ENCODE results near the gene ADGRL3.
"Not testable (repeated sequence)": the region's sequence is repeated elsewhere in the genome, so short reads cannot be mapped to it uniquely, and the experiment has no call there.

Gene ADGRL3

DNA sequence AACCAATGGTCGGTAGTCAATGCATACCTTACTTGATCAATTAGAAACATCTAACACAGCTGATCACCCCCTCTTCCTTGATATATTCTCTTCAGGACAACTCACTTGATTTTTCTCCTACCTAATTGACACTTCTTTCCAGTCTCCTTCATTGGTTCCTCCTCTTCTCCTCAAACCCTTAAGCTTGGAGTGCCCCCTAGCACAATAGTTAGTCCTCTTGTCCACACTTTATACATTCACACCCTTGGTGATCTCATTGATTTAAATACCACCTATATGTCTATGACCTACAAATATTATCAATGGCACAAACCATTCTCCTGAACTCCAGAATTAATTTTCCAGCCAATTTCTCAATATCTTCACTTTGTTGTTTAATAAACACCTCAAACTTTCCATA, 724.0 kb downstream of the ADGRL3 start:
- DNase-seq: no peak

DNA sequence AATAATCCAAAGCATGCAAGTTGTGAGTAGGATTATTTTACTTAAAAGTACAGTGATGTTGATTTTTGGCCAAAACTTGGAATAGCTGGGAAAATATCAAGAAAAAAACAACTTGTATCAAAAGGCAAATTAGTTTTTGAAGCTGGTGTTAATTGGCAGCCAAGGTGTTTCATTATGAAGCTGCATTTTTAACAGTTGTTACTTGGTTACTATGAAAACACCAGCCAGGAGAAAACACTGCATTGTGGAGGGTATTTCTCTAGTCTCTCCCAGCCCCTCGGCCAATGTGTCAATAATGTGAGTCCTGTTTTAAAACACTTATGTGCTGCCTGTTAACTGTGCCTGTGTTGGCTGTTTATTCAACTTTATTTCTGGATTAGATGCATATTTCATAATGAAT, 733.4 kb downstream of the ADGRL3 start:
- no peak for DNase-seq

DNA sequence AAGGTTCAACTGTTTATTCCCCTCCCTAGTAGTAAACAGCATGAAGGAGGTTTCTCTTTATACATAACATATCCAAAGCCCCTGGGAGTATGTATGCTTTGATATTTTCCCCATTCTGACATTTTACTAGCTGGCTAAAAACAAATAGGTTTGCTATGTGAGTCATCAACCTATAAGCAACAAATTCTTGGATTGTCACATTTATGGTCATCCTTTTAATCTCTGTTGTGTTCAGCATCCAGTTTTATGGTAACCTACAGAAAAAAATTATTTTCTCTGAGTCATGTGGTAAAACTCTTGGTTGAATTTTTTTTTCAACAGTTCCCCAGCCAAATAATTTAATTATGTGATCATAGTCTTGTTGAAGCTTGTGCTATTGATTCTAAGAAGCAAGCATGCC, 734.1 kb downstream of the ADGRL3 start:
- no peak for DNase-seq

DNA sequence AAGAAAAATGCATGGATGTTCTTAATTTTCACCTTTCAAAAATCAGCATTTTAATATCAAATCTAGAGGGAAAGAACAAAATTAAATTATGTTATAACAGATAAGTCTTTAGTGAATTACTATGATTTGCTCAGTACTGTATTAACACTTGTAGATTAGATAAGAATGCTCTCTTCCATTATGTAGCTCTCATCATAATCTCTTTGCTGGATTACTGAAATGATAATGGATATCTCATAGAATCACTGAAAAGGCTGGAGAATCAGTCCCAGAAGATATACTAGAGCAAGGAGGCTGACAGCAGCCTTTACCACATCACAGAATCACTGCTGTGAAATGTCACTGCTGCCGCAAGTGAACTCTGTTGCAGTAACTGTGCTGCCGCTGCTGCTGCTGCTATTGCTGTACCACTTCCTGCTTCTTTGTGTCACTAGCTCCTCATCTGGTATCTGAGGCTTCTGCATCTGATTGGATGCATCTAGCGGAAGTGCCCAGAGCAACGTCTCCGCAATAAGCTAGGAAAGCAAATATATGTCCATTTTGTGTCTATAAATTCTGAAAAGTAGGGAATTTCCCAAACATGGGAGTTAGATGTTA, 738.2 kb downstream of the ADGRL3 start:
- no peak for DNase-seq

DNA sequence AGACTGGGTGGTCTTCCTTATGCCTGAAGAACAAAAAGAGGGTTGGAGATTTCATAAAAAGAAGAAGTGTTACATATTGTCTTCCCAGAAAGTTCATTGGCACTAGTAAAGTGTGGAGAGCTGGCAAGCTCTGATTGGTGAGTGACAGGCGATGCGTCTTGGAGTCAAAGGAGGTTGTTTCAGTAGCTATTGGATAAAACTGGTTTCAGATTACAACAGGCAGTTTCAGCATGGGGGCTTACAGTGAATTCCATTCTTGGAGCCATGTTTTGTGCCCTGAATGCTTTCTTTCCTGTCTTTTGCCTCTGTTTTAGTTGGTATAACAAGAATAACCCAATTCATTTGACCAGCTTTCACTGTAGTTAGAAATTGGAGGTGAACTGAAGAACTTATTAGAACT, 750.5 kb downstream of the ADGRL3 start:
- no peak for DNase-seq

DNA sequence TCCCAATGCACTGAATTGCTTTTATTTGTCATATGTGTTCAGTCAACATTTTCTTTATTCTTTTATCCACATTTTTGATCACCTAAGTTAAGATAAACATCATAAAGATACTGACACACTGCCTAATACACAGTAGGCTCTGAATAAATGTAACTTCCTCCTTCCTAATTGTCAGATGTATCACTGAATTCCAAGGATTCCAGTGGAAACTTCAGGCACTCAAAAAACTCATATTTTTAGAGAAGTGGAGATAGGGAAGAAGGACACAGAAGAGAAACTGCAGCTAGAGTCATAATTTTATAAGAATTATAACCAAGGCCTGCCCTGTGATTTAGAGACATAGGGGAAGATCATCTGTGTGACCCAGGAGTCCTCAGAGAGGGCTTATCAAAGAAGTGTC, 753.3 kb downstream of the ADGRL3 start:
- DNase-seq: no peak

DNA sequence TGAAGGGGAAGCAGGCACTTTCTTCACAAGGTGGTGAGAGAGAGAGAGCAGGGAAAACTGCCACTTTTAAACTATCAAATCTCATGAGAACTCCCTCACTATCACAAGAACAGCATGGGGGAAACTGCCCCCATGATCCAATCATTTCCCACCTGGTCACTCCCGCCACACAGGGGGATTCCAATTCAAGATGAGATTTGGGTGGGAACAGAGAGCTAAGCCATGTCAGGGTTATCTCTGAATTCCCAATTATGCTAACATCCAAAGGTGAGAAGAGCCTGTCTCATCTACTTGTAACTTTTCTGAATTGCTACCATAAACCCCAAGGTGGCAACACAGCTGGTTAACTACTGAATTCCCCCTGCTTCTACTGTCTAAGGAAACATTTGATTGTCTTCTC, 758.5 kb downstream of the ADGRL3 start:
- no peak for DNase-seq

DNA sequence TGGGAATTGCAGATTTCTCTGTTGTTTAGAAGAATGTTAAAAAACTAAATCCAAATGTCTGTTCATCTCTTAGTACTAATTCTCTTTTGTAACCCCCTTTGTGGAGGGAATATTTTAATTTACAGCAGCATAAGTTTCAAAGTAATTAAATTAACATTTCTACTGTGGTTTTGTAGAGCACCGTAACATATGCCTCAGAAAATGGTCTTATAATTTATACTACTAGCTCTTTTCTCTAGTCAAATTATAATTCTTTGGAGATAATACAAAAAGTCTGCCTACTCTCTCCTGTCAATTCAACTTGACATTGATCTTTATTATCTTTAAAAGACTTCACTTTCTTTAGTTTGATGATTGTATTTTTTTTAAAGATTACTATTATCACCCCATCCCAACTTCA, 759.0 kb downstream of the ADGRL3 start:
- DNase-seq: no peak

DNA sequence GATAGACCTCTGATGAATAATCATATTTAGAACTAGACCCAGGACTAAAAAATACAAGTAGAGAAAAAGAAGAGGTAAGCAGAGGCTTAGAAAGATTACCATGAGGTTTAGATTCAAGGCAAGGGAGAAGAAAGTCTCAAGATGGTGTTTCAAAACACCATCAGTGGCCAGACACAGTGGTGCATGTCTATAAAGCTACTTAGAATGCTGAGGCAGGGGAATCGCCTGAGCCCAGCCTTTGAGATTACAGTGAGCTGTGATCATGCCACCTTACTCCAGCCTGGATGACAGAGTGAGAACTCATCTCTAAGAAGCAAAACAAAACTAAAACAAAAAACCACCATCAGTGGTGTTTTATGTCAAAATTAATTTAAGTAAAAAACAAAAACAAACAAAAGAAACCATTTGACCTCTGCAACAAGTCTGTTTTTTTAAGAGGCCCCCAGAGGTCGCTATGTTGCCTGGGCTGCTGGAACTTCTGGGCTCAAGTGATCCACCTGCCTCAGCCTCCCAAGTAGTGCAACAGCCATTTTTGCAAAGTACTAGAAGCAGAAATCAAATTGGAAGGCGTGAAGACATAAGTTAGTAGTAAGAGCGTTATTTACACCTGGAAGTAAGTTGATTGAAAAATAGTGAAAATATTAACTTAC, 784.3 kb downstream of the ADGRL3 start:
- DNase-seq: no peak

DNA sequence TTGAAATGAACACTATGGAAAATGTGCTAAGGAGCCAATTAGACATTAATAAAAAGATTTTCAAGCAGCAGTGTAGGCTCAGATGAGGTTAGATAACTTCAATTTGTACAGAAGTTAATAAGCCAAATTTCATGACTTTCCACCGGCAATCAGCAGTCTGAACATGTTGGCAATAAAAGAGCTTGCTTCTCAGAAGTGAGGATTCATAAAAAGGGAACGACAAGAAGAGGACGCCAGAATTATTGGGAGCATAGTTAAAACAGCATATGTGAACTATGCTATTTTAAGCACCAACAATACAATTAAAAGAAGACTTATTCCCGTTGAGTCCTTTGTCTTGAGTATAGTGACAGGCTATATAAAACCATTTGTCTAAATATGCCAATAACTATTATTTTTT, 785.3 kb downstream of the ADGRL3 start:
- no peak for DNase-seq

DNA sequence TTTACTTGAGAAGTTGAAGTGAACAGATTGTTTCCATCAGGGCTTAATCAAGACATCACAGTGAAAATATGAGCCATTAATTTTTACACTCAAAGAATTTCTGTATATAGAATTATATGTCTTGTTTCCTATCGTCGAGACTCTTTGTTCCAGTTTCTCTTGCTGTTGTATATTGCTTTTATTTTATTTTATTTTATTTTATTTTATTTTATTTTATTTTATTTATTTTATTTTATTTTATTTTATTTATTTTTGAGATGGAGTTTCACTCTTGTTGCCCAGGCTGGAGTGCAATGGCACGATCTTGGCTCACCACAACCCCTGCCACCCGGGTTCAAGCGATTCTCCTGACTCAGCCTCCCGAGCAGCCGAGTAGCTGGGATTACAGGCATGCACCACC, 786.8 kb downstream of the ADGRL3 start:
- DNase-seq: not testable (repeated sequence)

DNA sequence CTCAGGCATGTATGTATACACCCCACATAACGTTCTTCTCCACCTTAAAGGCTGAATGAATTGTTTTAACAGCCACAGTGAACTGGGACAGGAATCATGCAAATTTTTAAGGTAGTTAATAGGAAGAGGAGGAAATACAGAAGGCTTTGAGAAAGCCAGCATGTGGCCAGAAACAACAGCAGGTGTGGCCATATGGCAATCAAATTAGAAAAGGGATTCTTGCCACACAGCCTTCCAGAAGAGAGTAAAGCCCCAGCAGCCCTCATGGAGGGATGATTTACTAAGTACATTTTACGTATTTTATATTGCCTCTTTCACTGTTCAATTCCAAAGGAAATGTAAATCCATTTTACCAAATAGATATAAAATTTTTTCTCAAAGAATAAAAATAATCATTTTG, 792.2 kb downstream of the ADGRL3 start:
- no peak for DNase-seq

DNA sequence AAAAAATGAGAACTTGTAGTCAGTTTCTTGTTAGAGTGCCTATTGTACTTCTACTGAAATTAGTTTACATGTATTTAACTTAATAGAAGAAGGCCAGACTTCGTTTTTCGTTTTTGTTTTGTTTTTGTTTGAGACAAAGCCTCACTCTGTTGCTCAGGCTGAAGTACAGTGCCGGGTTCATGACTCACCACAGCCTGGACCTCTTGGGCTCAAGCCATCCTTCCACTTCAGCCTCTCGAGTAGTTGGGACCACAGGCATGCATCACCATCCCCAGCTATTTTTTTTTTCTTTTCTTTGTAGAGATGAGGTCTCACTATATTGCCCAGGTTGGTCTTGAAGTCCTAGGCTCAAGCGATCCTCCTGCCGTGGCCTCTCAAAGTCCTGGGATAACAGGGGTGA, 793.9 kb downstream of the ADGRL3 start:
- DNase-seq: no peak

DNA sequence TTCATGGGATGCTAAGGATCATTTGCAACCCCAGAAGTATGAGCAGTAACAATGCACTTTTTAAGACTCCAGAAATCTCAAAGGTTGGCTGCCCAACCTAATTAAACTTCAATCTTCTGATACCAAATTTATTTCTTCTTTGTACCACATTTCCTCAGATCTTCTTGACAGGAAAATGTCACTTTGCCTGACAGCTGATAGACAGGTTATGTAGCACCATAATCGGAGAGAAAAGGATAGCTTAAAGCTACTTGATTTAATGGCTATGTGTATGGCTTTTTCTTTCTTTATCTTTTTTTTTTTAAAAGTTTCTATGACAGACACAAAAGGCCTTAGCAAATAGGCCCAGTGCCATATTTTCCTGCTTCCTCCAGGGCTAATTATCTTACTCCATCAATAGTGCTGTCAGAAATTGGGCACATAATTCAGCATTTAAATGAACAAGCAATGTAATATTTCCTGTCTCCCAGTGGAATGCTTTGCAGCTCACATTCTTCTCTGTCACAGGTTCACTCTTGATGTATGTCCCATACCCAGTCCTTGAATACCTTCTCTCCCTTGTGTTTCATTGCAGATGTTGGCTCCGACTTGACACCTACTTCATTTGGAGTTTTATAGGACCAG, 795.7 kb downstream of the ADGRL3 start:
- DNase-seq: no peak

DNA sequence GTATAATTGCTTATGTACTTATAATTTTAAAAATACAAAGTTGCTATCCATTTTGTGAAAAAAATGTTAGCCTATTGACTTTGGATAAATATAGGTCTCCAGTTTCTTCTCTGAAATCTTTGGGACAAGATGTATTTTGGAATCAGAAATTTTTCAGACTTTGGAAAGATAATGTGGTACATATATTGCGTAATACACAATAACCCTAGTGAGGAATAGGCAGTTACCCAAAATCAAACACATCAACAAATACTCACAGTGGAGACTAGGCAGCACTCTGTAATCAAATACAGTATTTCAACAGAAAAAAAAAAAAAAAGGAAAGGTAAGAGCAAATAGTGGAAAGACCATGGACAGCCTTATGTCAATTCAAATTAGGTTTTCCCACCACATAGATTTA, 796.8 kb downstream of the ADGRL3 start:
- DNase-seq: no peak

DNA sequence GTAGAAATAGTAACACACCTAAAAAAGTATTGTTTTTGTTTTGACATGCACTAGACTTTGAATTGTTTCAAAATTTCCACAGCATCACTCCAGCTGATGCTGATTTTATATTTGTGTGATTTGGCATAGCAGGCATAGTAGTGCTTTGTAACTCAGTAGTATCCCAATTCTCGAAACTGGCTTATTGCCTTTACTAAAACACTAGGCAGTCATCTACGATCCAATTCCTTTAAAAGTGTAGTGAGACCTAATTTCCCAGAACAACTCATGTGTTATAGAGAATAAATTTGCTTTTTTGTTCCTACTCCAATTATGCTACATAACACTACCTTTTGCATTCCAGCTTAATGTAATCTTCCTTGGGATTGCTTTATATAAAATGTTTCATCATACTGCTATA, 797.7 kb downstream of the ADGRL3 start:
- DNase-seq: no peak

DNA sequence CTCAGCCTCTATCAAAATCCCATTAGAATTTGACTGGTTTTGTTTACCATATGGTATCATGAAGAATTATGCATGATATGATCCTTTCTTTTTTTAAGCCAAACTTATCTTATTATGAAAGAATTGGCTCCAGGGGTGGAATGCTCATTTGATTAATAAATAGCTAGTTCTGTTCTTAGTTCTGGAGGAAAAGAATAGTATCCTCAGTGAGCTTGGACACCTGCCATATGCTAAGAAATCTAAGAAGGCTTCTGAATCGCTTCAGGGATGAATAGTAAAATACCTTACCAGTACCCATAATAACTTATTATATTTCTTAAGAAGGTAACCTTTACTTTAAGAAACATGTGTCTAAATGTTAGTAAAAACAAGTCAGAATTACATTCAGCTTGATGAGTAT, 803.6 kb downstream of the ADGRL3 start:
- DNase-seq: no peak

DNA sequence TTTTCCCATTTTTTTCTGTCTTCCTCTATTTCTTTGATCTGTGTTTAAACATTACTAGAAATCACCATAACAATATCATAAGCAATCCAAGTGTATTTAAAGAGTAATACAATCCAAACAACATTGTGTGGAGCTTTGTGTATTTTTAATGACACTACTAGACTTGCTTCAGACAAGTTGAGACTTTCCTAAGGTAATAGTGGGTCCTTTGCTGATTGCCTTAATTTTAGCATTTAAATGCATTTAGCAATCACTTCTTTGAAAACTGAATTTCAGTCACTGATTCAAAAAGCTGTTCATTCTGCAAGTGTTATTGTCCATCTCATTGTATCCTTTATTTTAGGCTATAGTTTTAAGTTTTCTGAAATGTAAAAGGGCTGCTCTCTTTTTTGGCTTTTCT, 804.8 kb downstream of the ADGRL3 start:
- no peak for DNase-seq

DNA sequence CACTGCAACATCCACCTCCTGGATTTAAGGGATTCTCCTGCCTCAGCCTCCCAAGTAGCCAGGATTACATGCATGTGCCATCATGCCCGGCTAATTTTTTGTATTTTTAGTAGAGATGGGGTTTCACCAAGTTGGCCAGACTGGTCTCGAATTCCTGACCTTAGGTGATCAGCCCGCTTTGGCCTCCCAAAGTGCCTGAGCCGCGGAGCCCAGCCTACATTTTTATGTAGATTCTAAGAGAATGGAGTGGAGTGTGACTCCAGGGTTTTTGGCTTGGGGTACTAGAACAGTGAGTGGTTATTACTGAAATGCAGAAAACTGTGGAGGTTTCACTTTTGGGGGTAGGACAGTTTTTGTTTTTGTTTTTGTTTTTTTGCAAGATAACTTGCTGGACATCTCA, 806.0 kb downstream of the ADGRL3 start:
- no peak for DNase-seq

DNA sequence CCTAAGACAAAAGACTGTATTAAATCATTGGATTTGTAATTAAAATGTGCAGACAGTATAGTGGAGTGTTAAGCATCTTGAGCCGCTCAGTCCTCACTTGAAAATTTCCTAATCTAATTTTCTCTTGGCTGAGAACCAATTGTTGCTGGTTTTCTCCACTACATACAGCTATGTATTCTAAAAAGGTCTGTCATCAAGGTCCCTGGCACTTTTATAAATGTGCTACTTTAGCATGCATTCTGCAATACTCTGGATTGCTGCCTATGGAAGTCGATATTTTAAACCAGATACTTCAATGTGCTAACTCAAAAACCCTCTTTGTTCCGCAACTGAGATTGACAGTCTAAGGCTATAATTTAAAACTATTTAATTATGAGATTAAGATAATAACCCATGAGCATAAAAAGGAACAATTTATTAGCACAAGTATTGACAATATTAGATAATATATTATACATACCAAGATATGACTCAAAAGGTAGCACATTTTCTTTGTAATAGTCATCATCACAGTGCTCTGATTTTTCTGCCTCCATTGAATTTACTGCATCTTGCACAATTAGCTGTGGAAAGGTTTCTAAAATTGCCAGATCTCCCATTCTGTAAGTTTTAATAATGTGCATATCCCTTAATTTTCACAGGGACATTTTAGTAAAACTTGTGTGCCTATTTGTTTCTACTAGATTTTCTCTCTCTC, 815.1 kb downstream of the ADGRL3 start:
- DNase-seq: no peak

DNA sequence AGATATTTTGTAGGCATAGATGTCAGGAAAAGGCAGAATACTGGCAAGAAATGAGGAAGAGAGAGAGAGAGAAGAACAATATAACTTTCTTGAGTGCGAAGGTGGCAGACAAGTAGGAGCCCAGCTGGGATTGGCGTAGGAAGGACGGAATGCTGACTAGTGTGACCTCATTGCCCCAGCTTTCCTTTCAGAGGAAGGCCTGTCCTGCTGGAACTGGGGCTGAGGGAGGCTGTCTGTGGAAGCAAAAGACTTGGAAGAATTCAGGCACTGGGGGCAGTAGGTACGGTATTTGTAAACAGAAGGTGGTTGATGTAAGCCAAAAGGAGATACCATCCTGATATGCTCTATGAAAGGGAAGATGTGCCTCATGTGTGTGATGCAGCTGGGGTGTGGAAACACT, 818.4 kb downstream of the ADGRL3 start:
- DNase-seq: no peak

DNA sequence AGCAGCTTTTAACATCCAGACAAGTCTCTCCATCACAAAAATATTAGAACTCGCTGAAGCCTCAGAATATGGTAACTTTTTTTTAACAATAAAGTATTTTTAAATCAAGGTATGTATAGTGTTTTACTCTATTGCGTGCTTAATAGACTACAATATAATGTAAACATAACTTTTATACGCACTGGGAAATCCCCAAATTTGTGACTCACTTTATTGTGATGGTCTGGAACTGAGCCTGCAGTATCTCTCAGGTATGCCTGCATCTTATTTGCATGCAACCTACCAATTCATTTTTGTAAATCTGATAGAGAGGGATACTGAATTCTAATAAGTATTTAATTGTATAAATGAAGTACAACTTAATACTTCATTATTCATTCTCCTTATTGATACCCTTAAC, 823.5 kb downstream of the ADGRL3 start:
- no peak for DNase-seq

DNA sequence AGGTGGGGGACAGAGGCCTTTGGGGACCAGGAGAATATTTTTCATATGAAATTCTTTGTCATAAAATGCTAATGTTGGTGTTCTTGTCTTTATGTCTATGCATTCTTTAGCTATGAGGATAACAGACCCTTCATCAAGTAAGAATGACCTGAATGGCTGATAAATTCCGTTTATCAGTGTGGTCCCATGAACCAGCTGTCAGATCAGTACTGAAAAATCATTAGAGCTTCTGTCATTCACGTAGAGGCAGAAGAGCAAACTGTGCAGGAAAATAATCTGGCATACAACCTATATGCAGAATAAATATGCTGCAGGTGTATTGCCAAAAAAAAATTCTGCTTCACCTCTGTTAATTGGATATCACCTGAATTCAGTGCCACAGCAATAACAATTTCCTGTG, 828.6 kb downstream of the ADGRL3 start:
- DNase-seq: no peak

DNA sequence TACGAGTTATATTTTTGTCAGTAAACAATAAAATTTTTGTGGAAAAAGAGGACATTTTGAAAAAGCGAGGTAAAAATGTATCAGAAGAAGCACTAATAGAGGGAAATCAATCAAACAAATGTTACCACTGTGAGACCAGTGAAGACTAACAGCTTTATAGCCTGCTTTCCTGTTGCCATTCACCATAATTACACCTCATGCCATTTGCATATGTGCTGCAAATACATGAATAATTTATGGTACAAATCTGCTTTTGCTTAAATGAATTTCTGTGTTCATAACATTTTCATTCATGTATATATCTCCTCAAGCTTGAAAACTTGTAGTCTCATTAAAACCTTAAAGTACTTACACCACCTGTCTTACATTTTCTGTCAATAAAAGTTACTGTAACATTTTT, 830.8 kb downstream of the ADGRL3 start:
- DNase-seq: no peak
